DND-41 (cell line): Measurements from ENCODE around the gene TRIB2.

ENCODE experiments used
- ATAC-seq: fragments of 200-7000 bp; cut with Tn5 transposase; 3 replicates; pipeline ENCODE4 v1.9.1; 2021; ENCODE audit warnings: low read depth; ENCODE audit not compliant: insufficient read depth
- DNase-seq: peaks from one replicate; pipeline ENCODE4 v3.0.0-alpha.2; 2020
- H2AFZ ChIP-seq: 2 replicates; pipeline ENCODE4 v1.6.0; 2012; ENCODE audit warnings: low read depth, low read length
- H3K27ac ChIP-seq: 2 replicates; pipeline ENCODE4 v1.5.1; 2012; ENCODE audit warnings: low read length, inconsistent platforms
- H3K27me3 ChIP-seq: fragments of 200-600 bp; sonication (generic); 2 replicates; pipeline ENCODE4 v1.6.0; 2012; ENCODE audit warnings: low read length, mild to moderate bottlenecking, inconsistent platforms; ENCODE audit not compliant: insufficient read depth, poor library complexity
- H3K36me3 ChIP-seq: 2 replicates; pipeline ENCODE4 v1.5.1; 2012; ENCODE audit warnings: low read length, inconsistent platforms; ENCODE audit not compliant: insufficient read depth
- H3K4me1 ChIP-seq: 2 replicates; pipeline ENCODE4 v1.5.1; 2012; ENCODE audit warnings: mild to moderate bottlenecking, low read length; ENCODE audit not compliant: insufficient read depth
- H3K4me2 ChIP-seq: 2 replicates; pipeline ENCODE4 v1.6.0; 2012; ENCODE audit warnings: mild to moderate bottlenecking, moderate library complexity, low read length, inconsistent platforms; ENCODE audit not compliant: insufficient read depth
- H3K4me3 ChIP-seq, 2 experiments: fragments of 200-600 bp in 1 of 2; shearing (Covaris generic) in 1 of 2; 2 replicates each; pipeline ENCODE4 v1.5.1; 2012 to 2016; ENCODE audit warnings: inconsistent platforms in 2 of 2, low read length in 2 of 2, mild to moderate bottlenecking in 2 of 2, low read depth in 1 of 2, moderate library complexity in 1 of 2
- H3K79me2 ChIP-seq: 2 replicates; pipeline ENCODE4 v1.6.0; 2012; ENCODE audit warnings: low read length, inconsistent platforms; ENCODE audit not compliant: insufficient read depth
- H3K9ac ChIP-seq: 2 replicates; pipeline ENCODE4 v1.6.0; 2012; ENCODE audit warnings: low read depth, mild to moderate bottlenecking, inconsistent platforms, low read length, moderate library complexity
- H3K9me3 ChIP-seq: 2 replicates; pipeline ENCODE4 v1.5.1; 2012; ENCODE audit warnings: low read length, moderate library complexity, mild to moderate bottlenecking, inconsistent platforms; ENCODE audit not compliant: insufficient read depth, severe bottlenecking
- H4K20me1 ChIP-seq: 2 replicates; pipeline ENCODE4 v1.6.0; 2012; ENCODE audit warnings: low read length; ENCODE audit not compliant: insufficient read depth
- EZH2 ChIP-seq: IDR thresholded peaks from 3 replicates; pipeline ENCODE4 v1.6.1; 2012; ENCODE audit warnings: borderline replicate concordance, low read depth, mild to moderate bottlenecking, moderate library complexity, low read length, inconsistent platforms; ENCODE audit not compliant: severe bottlenecking
- TF ChIP-seq, protein P1 (sequence below): IDR thresholded peaks from 2 replicates; pipeline ENCODE4 v1.5.1; 2012; ENCODE audit warnings: borderline replicate concordance, low read length, moderate library complexity, mild to moderate bottlenecking; ENCODE audit not compliant: poor library complexity, severe bottlenecking; ENCODE audit errors: extremely low read depth

Gene TRIB2

DNA sequence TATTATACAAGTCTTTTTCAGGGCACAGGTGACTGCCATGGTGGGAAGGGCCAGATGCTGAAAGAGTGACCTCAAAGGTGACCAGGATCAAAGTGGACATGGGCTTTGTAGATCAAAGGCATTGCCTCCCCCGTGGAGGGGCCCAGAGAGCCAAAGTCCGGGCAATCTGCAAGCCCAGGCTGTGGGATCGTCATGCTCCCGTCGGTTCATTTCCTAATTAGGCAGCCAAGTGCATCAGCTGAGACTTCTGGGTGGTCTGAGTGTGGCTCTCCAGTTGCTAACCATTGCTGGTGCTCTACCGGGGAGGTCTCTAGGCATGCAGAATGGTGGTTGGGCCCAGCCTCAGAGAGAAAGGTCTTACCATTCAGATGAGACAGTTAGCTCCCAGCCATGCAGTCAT is 61.6 kb downstream of the TRIB2 start:
- H3K36me3 ChIP-seq: no peaks in the 10 kb centered on the region
- H3K9me3 ChIP-seq: no peaks in the 10 kb centered on the region
- no peak overlapping the region for H3K9ac ChIP-seq
- no peaks in the 10 kb centered on the region for H3K27me3 ChIP-seq
- no peaks in the 10 kb centered on the region for H3K79me2 ChIP-seq
- no peak for TF ChIP-seq EZH2
- TF ChIP-seq, protein P1, sequence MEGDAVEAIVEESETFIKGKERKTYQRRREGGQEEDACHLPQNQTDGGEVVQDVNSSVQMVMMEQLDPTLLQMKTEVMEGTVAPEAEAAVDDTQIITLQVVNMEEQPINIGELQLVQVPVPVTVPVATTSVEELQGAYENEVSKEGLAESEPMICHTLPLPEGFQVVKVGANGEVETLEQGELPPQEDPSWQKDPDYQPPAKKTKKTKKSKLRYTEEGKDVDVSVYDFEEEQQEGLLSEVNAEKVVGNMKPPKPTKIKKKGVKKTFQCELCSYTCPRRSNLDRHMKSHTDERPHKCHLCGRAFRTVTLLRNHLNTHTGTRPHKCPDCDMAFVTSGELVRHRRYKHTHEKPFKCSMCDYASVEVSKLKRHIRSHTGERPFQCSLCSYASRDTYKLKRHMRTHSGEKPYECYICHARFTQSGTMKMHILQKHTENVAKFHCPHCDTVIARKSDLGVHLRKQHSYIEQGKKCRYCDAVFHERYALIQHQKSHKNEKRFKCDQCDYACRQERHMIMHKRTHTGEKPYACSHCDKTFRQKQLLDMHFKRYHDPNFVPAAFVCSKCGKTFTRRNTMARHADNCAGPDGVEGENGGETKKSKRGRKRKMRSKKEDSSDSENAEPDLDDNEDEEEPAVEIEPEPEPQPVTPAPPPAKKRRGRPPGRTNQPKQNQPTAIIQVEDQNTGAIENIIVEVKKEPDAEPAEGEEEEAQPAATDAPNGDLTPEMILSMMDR: no peak
- H3K27ac ChIP-seq: no peak overlapping the region
- ATAC-seq (no peak), DNase-seq (no peak)
- H3K4me2 ChIP-seq: no peak overlapping the region
- no peak overlapping the region for H3K4me3 ChIP-seq
- no peaks in the 10 kb centered on the region for H3K4me1 ChIP-seq
- H2AFZ ChIP-seq: no peak overlapping the region
- no peaks in the 10 kb centered on the region for H4K20me1 ChIP-seq

DNA sequence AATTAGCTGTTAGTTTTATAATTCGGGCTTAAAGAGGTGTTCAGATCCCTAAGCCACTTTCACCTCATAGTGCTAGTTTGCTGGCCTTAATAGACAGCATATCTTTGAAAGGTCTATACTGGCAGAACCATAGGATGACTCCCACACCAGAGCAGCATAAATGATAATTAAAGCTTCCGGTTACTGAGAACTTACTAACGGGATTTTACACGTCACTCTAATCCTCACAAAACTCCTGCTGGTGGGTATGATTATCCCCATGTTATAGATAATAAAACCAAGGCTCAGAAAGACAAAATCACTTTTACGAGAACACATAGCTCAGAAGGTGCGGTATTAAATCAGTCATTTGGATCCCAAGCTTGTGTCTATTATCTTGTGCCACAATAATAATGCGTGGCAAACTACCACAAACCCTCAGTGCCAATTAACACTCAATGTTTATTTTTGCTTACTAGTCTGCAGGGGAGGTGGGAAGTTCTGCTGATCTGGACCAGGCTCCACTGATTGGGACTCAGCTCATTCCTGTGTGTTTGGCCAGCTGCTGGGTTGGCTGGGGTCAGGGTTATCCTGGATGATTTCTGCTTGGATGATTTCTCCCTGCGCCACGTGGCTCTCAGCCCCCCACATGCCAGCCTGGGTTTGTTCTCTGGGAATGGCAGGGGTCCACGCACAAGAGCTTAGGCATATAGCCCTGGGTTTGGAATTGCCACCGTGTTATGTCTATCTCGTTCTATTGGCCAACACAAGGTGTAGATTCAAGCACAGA is 62.3 kb downstream of the TRIB2 start:
- Histone ChIP-seq H3K36me3 (no peaks in the 10 kb centered on the region), H3K4me2 (no peak overlapping the region), H4K20me1 (no peaks in the 10 kb centered on the region), H3K9ac (no peak overlapping the region), H3K27ac (no peak overlapping the region), H3K4me3 (no peak overlapping the region), H3K27me3 (no peaks in the 10 kb centered on the region), H2AFZ (no peak overlapping the region), H3K9me3 (no peaks in the 10 kb centered on the region), H3K79me2 (no peaks in the 10 kb centered on the region), H3K4me1 (no peaks in the 10 kb centered on the region)
- DNase-seq (no peak), ATAC-seq (no peak)
- no peak for TF ChIP-seq EZH2
- TF ChIP-seq, protein P1: no peak

DNA sequence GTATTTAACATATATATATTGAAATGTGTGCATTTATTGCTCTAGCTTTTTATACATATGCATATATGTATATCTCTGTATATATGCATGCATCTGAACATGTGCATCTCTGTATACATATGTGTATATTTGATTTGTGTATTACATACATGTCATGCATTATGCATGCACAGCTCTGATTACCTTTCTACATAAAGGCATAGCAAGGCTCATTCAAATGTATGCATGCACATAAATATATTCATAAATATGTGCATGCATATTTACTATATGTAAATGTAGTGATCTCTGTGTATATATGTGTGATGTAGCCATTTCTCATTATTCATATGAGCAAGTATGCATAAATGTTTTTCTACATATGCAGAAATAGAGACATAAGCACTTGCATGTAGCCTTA is 64.6 kb downstream of the TRIB2 start:
- Histone ChIP-seq H3K27ac (no peak overlapping the region), H4K20me1 (no peaks in the 10 kb centered on the region), H3K4me2 (no peak overlapping the region), H3K79me2 (no peaks in the 10 kb centered on the region), H3K4me1 (no peaks in the 10 kb centered on the region), H3K27me3 (no peaks in the 10 kb centered on the region), H3K36me3 (no peaks in the 10 kb centered on the region), H3K4me3 (no peak overlapping the region), H3K9ac (no peak overlapping the region), H3K9me3 (no peaks in the 10 kb centered on the region), H2AFZ (no peak overlapping the region)
- no peak for ATAC-seq
- DNase-seq: no peak
- no peak for TF ChIP-seq EZH2
- TF ChIP-seq, protein P1: no peak
